Measurements from ENCODE around the gene FRS3.

GRCh38 chr6:41741625-41742490 lies 37.8 kb downstream of the FRS3 start:
- TF ChIP-seq CTCF (IDR thresholded peaks at IDR 0.05; ENCODE audit: insufficient read depth, low read length, poor library complexity, severe bottlenecking) (no peak), EZH2phosphoT487 (conservative IDR thresholded peaks at IDR 0.05; ENCODE audit: low read length) (no peak)
